GM12865 (cell line): ENCODE data around the gene NEK2.
A peak's percentile ranks its signal among the peaks of the same experiment; 100 is the strongest.

Experiments used
- DNase-seq: peaks from one replicate; pipeline ENCODE4 v3.0.0; 2010; ENCODE audit warnings: low read depth
- H3K4me3 ChIP-seq: 2 replicates; pipeline ENCODE4 v1.5.1; 2011; ENCODE audit warnings: mild to moderate bottlenecking, low read depth, low read length, control low read depth
- TF ChIP-seq, protein P1 (sequence below): IDR thresholded peaks from 2 replicates; pipeline ENCODE4 v1.5.1; 2011; ENCODE audit warnings: low read length, control low read depth, low read depth, inconsistent platforms; ENCODE audit not compliant: insufficient read depth; ENCODE audit errors: missing control alignments

The NEK2 gene

GRCh38 chr1:211623515-211623914 is 51.9 kb downstream of the NEK2 start:
- peak; percentile 14 for DNase-seq
- TF ChIP-seq, protein P1, sequence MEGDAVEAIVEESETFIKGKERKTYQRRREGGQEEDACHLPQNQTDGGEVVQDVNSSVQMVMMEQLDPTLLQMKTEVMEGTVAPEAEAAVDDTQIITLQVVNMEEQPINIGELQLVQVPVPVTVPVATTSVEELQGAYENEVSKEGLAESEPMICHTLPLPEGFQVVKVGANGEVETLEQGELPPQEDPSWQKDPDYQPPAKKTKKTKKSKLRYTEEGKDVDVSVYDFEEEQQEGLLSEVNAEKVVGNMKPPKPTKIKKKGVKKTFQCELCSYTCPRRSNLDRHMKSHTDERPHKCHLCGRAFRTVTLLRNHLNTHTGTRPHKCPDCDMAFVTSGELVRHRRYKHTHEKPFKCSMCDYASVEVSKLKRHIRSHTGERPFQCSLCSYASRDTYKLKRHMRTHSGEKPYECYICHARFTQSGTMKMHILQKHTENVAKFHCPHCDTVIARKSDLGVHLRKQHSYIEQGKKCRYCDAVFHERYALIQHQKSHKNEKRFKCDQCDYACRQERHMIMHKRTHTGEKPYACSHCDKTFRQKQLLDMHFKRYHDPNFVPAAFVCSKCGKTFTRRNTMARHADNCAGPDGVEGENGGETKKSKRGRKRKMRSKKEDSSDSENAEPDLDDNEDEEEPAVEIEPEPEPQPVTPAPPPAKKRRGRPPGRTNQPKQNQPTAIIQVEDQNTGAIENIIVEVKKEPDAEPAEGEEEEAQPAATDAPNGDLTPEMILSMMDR: no peak
- no peak overlapping the region for H3K4me3 ChIP-seq

DNA sequence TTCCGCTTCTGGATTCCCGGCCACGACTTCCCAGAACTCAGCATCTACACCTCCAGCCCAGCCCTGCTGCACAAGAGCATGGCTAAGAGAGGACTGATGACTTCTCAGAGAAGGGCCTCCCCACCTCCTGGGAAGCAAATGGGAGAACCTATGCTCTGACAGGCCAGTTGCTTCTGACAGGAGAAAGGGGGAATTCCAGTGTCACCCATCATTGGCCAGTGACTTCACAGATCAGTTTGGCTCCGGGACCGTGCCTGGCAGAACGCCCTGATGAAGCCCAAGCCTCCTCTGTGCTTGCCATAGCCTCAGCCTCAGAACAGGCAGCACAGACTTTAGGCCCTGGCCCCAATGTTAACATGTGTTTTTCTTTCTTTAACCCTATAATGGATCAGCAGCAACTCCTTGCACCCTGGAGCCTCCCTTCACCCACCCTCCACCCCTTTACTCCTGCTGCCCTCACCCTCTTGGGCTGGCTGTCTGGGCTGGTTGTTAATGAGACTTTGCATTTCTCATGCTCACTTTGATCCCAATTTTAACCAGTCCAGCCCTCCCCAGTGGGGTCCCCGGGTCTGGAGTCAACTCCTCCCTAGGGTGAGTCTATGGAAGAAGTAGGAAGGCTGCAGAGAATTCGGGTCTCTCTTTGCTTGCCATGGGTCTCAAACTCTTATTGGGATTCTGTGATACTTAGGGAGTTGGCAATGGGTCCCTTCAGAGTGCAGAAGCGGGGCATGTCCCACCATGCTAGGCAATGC is 53.8 kb downstream of the NEK2 start:
- H3K4me3 ChIP-seq: no peak overlapping the region
- peak; percentile 30 for DNase-seq
- TF ChIP-seq, protein P1: no peak

- TF ChIP-seq, protein P1: no peak
- no peak overlapping the region for H3K4me3 ChIP-seq
- DNase-seq: no peak
These were observed 55.3 kb downstream of the NEK2 start for GRCh38 chr1:211620097-211620496.

GRCh38 chr1:211619033-211619996 is 56.1 kb downstream of the NEK2 start:
- DNase-seq: no peak
- H3K4me3 ChIP-seq: no peak overlapping the region
- TF ChIP-seq, protein P1: no peak

- no peak for DNase-seq
- H3K4me3 ChIP-seq: no peak overlapping the region
- TF ChIP-seq, protein P1: no peak
These were observed 58.5 kb downstream of the NEK2 start for GRCh38 chr1:211616965-211617297.

- TF ChIP-seq, protein P1: no peak
- no peak for DNase-seq
- no peak overlapping the region for H3K4me3 ChIP-seq
These were observed 59.0 kb downstream of the NEK2 start for GRCh38 chr1:211616231-211616964.
